GM18873 (cell line): ENCODE measurements around the gene SNX19.
A peak's percentile ranks its signal among the peaks of the same experiment; 100 is the strongest.
"Not testable (repeated sequence)": the region's sequence is repeated elsewhere in the genome, so short reads cannot be mapped to it uniquely, and the experiment has no call there.

Experiments
- ATAC-seq: cut with Tn5 transposase; IDR thresholded peaks from one replicate; pipeline ENCODE4 v1.9.1; 2021; ENCODE audit warnings: mild to moderate bottlenecking, moderate library complexity, moderate number of reproducible peaks; ENCODE audit not compliant: unreplicated experiment, low FRiP score

Gene SNX19, protein sequence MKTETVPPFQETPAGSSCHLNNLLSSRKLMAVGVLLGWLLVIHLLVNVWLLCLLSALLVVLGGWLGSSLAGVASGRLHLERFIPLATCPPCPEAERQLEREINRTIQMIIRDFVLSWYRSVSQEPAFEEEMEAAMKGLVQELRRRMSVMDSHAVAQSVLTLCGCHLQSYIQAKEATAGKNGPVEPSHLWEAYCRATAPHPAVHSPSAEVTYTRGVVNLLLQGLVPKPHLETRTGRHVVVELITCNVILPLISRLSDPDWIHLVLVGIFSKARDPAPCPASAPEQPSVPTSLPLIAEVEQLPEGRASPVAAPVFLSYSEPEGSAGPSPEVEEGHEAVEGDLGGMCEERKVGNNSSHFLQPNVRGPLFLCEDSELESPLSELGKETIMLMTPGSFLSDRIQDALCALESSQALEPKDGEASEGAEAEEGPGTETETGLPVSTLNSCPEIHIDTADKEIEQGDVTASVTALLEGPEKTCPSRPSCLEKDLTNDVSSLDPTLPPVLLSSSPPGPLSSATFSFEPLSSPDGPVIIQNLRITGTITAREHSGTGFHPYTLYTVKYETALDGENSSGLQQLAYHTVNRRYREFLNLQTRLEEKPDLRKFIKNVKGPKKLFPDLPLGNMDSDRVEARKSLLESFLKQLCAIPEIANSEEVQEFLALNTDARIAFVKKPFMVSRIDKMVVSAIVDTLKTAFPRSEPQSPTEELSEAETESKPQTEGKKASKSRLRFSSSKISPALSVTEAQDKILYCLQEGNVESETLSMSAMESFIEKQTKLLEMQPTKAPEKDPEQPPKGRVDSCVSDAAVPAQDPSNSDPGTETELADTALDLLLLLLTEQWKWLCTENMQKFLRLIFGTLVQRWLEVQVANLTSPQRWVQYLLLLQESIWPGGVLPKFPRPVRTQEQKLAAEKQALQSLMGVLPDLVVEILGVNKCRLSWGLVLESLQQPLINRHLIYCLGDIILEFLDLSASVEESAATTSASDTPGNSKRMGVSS

DNA sequence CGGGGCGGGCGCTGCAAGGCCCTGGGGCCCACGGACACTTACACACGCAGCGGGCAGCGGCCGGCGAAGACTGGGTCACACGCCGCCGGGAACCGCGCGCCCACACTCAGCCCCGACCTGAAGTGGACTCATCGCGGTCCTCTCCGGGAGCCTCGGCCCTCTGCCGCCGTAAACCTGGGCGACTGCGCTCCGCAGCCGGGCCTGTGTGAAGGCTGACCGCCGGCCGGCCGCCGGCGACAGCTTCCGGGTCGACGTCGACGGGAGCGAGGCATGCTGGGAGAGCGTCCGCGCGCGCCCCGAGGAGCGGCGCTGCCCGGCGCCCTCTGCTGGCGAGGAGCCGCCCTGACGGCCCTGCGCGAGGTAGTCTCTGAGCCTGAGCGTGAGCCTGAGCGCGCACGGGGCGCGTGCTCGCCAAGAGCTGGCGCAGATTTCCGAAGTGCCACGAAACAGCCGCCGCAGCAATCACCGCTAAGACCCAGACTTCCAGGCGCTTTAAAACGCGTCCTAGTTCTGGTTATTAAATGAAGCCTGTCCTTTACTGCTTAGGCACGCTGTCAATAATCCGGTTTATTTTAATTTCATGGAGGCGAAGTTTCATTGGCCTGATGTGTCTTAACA lies at the start of gene SNX19:
TSS of gene SNX19 (minus strand) at position 242 of the 618 bp plus-strand sequence. CDS start 540 bp downstream, outside the sequence.
- ATAC-seq: peak; percentile 97

DNA sequence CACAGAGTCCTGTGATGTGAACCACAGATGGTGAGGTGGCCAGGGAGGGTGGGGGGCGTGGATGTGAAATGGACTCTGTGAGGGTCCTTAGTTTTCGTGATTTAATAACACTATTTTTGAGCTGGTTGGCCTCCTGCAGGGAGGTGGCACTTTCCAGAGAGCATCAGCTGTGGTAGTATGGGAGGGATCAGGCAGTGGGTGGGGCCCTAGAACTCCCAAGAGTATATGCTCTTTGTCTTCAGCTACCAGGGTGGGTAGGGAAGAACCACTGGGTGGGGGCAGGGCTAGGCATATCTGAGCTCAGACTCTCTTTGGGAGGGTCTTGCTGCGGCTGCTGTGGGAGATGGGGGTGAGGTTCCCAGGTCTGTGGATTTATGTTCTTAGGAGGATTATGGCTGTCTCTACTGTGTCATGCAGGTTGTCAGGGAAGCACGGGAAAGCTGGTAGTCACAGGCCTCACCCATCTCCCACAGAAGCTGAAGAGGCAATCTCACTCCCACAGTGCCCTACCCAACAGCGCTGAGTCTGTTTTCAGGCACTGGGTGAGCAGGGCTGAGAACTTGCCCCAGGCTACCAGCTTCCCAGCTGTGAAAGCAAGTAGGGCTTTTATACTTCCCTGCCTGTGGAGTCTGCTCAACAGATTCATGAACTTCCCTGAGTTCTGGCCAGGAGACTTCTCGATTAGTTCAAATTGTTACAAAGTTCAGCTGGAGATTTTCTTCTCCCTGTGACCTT lies 47.9 kb upstream of the SNX19 start:
- ATAC-seq: no peak

DNA sequence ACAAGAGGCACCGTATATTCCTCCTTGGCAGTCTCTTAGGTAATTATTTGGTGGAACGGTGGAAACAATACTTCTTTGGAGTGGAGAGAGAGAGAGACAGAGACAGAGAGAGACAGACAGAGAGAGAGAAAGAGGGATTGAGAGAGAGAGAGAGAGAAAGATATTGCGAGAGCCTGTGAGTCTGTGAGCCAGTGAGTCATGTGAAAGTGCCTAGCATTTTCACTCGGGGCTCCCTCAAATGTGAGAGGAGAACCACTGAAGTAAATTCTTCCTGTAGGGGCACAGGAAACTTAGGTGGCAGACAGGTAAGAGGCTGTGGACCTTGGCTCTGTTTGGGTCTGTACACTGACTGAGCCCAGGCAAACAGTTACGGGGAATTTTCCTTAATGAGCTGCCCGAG lies 31.6 kb upstream of the SNX19 start:
- ATAC-seq: no peak

DNA sequence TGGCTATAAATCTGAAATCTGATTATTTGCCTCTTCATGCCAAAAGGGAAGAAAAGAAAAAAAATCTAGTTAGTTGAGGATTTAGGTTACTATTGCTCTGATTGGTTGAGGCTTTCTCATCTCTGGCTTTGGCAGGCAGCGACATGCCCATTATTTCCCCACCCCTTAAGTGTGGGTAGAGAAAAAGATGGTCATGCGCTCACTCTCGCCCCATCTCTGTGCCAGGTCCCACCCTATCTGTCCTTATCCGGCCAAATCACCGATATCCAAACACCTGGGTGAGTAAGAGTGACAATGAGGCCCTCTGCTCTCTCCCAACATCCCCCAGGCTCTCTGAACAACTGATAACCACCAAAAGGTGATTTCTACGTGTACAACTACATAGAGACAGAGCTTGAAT lies 31.2 kb upstream of the SNX19 start:
- ATAC-seq: no peak

DNA sequence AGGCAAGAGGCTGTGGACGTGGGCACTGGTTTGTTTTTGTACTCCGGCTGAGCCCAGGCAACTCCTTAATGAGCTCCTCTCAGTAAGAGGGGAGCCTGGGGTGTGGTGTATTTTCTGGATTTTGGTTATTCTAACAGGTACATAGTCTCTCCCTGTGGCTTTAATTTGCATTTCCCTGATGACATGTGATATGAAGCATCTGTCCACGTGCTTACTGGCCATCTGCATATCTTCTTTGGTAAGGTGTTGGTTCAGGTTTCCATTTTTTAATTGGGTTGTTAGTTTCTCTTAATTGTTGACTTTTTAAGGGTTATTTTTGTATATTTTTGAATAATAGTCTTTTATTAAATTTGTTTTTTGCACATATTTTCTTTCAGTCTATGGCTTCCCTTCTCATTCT lies 30.8 kb upstream of the SNX19 start:
- no peak for ATAC-seq

DNA sequence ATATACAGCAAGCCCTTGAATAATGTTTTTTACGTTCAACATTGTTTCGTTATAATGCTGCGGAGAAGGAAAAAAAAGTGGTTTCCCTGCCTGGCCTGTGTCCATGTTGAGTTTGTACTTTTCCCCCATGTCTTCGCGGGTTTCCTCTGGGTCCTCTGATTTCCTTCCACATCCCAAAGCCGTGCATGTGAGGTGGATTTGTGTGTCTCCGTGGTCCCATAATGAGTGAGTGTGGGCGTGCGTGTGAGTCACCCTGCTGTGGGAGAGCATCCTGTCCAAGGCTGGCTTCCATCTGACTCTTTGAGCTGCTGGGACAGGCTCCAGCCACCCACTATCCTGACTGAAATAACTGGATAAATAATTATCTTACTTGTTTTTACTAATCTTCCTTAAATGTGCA lies 29.6 kb upstream of the SNX19 start:
- no peak for ATAC-seq

DNA sequence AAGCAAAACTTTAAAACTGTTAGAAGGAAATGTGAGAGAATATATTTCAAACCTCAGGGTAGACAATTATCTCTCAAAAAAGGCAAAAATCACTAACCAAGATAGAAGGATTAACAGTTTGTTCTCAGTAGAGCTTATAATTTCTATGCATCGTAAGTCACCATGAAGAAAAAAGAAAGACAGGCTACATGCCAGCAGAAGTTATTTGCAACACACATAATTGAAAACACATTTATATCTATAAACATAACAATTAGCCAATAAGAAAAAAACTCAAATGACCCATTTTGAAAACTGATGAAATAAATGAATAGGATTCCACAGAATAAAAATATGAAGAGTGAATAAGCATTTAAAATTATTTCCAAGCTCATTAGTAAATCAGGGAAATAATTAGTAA lies 24.4 kb upstream of the SNX19 start:
- no peak for ATAC-seq

DNA sequence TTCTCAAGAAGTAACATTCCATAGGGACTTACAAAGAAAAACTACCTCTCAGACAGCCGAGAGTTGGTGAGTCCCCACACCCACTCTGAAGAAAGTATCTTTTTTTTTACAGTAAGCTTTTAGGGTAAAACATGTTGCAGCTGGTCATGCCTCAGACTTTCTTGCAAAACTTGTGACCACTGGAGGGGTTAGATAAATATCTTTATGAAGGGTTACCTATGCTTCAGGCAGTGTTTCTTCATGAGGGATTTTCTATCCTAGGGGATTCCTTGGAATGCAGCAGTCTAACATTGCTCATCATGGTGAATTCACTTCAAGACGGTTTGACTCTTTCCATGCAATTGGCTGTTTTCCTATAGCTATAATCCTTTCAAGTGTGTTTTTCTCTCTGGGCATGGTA lies 20.8 kb upstream of the SNX19 start:
- ATAC-seq: no peak

DNA sequence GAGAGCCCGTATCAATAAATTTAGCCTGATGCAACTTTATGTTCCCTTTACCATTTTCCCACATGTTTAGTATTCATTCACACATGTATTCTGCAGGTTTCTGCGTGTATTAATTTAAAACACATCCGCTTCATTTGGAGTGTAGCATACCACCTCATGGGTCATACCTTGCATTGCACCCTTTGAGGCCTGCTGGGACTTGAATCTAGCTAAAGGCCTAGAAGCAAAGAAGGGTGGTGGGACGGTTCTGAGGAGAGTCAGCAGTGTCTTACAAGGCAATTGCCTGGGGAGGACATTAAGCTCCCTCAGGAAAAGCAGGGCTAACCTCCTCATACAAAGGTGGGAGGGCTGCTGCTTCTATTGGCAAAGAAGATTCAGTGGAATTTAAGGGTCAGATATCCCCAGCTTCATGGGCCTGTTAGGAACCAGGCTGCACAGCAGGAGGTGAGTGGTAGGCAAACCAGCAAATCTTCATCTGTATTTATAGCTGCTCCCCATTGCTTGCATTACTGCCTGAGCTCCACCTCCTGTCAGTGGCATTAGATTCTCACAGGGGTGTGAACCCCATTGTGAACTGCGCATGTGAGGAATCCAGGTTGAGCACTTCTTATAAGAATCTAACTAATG lies 15.9 kb upstream of the SNX19 start:
- ATAC-seq: no peak

DNA sequence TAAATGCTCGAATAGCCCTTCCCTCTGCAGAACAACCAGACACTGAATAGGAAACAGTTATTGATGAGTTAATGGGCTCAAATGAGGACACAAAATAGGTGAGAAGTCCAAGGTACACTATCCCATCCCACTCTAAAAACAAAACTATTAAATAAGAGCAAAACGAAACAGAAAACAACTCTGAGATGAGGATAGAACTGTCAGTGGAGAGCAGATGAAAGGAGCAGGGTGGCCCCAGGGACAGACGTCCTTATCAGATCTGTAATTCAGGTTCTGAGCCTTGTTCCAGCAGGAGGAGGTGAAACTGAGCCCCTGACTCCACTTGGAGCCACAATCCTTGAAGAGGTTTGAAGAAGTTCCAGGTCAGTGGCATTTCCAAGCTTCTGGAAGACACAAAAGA lies 8.5 kb upstream of the SNX19 start:
- ATAC-seq: no peak

DNA sequence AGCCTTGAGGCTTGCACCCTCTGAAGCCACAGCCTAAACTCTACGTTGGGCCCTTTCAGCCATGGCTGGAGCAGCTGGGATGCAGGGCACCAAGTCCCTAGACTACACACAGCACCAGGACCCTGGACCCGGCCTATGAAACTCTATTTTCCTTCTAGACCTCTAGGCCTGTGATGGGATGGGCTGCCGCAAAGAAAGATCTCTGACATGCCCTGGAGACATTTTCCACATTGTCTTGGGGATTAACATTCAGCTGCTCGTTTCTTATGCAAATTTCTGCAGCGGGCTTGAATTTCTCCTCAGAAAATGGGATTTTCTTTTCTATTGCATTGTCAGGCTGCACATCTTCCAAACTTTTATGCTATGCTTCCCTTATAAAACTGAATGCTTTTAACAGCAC lies 4.3 kb upstream of the SNX19 start:
- not testable (repeated sequence) for ATAC-seq

DNA sequence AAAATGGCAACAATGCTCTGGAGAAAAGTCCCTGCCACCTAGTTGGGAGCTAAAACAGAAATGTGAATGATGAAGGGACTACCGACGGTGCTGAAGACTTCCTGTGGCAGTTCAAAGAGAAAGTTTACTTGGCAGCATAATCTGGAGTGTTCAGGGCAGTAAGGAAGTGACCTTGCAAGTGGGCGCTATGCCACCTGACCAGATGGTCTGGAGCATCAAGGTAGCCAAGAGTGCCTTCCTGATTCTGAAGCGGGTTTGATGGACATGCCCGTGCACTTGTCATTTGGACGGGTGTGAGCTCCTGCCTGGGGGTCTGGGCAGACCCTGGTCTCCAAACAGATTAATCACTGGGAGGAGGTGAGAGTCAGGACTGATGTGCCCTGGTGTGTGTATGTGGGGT lies 1.8 kb upstream of the SNX19 start:
- ATAC-seq: no peak

DNA sequence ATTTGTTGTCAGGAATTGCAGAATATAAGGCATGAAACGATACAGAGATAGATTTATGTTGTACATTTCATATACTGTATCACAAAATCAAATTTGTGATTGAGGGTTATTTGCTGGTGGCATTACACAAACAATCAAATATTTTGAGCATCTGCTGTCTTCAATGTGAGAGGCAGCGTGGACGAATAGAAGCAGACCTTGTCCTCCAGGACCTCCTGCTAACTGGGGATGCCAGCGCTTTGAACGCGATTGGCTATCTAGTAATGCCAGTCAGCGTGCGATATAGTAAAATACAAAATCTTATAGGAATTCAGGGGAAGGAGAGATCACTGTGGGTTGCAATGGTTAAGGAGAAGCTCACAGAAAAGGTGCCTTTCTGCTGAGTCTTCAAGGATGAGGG lies 631 bp upstream of the SNX19 start:
- no peak for ATAC-seq

DNA sequence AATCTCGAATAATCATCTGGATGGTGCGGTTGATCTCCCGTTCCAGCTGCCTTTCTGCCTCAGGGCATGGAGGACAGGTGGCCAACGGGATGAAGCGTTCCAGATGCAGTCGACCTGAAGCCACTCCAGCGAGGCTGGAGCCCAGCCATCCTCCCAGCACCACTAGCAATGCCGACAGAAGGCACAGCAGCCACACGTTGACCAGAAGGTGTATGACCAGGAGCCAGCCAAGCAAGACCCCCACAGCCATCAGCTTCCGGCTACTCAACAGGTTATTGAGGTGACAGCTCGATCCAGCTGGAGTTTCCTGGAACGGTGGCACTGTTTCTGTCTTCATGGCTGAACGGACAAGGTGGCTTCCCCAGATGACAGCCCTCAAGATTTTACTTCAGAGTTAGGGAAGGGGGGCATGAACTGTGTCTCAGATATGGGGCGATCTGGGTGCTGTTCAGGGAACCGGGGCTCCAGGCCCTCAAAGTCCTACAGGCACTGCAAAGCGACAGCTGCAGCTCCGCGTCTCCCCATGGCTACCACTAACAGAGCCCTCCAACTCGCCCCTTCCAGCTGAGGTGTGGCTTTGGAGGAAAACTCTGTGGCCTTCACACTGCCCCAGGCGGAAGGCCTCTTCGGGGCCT lies 559 bp downstream of the SNX19 start:
- no peak for ATAC-seq

DNA sequence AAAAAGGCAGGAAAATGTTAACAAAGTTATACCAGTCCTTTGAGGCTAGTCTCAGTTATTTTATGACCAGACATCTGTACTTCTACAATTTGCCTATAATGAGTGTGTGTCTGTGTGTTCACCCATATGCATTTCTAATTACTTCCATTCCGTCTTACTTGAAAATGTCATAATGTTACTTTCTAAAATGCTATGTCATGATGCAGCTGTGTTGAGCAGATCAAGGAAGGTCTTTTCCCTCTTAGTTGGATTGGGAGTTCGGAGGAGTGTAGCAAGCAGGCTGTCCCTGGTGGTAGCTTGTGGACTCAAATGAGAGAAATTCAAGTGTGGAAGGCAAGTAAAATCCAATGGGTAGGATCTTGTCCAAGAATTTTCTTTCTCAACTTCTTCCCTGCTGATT lies 3.0 kb downstream of the SNX19 start:
- no peak for ATAC-seq

DNA sequence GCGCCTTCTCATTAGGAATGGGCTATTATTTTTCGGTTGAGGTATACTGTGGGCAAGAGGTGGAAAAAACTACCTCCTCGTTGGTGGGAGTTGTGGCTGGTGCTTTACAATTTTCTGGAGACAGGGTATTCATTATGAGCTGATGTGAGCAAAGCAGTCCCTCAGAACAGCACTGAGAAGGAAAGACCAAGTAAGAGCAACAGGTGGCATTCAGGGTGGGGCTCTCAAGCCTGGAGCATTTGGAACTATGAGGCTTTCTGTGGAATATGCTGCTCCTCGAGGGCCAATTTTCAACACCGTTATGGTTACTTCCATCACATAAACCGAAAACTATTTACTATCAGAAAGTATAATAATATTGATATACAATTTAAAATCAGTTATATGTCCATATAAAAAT lies 3.7 kb downstream of the SNX19 start:
- no peak for ATAC-seq

DNA sequence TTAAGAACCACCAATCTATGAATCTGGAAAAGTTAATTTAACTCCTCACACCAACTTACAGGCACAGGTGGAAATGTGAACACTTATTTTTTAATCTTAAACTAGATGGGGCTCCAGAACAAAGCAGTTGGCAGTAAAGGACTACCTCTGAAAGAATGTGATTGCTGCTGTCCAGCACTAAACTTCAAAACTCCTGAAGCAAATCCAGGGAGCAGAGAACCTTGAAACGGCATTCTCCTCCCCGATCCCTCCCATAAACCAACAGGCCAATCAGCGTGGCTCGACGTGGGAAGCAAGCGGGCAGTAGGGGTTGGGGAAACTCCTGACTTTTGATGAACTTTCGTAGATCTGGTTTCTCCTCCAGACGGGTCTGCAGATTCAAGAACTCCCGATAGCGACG lies 5.0 kb downstream of the SNX19 start:
- no peak for ATAC-seq

DNA sequence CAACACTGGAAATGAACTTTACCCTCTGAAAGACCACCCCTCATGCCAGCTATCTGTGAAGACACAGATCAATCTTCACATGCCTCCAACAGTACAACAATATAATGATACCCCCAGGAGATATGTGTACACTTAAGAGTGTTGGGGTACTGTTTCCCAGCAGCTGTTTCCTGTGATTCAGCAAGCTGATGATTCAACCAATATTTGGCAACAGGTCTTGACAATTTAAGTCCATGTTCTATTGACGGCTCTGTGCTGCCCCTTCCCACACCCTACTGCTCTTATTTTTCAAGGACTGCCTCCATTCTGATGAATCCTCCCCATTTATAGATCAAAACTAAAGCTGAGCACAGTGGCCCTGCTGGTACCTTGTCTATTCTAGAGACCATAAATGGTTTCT lies 6.6 kb downstream of the SNX19 start:
- no peak for ATAC-seq
